Measurements from ENCODE around the gene FKTN.

DNA sequence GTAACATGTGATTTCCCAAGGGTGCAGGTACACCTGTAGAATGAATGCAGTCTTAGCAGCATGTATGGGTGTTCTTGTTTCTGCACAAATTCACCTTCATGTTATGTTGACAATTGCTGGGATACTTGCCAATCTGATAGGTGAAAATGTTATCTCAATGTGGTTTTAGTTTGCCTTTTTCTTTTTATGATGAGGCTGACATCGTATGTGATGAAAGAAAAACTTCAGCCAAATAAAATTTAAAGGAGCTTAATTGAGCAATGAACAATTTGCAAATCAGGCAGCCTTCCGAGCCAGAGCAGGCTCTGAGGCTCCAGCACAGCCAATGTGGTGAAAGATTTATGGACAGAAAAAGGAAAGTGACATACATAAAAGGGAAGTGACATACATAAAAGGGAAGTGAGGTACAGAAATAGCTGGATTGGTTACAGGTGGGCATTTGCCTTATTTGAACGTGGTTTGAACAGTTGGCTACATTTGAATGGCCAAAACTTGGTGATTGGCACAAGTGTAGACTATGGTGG is 114.8 kb downstream of the FKTN start:
- TF ChIP-seq, protein P1, sequence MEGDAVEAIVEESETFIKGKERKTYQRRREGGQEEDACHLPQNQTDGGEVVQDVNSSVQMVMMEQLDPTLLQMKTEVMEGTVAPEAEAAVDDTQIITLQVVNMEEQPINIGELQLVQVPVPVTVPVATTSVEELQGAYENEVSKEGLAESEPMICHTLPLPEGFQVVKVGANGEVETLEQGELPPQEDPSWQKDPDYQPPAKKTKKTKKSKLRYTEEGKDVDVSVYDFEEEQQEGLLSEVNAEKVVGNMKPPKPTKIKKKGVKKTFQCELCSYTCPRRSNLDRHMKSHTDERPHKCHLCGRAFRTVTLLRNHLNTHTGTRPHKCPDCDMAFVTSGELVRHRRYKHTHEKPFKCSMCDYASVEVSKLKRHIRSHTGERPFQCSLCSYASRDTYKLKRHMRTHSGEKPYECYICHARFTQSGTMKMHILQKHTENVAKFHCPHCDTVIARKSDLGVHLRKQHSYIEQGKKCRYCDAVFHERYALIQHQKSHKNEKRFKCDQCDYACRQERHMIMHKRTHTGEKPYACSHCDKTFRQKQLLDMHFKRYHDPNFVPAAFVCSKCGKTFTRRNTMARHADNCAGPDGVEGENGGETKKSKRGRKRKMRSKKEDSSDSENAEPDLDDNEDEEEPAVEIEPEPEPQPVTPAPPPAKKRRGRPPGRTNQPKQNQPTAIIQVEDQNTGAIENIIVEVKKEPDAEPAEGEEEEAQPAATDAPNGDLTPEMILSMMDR (IDR thresholded peaks at IDR 0.05; ENCODE audit: borderline replicate concordance, extremely low read depth, low read length, poor library complexity, severe bottlenecking): no peak
- TF ChIP-seq EZH2 (IDR thresholded peaks at IDR 0.05; ENCODE audit: borderline replicate concordance, low read depth, low read length, severe bottlenecking): no peak

All from DND-41 (cell line).